IPS DF 6.9 (cell line): Measurements from ENCODE around the gene TPR.

Source experiments
- DNase-seq: peaks from one replicate; pipeline ENCODE4 v3.0.0-alpha.2; 2013; ENCODE audit warnings: low read depth, low spot score
- H3K27ac ChIP-seq: one replicate; pipeline ENCODE4 v1.5.1; 2013; ENCODE audit warnings: low read length, control low read depth
- H3K27me3 ChIP-seq: 2 replicates; pipeline ENCODE4 v1.6.1; 2013; ENCODE audit warnings: mild to moderate bottlenecking, low read length; ENCODE audit not compliant: control insufficient read depth, insufficient read depth
- H3K36me3 ChIP-seq: 2 replicates; pipeline ENCODE4 v1.6.1; 2013; ENCODE audit warnings: low read length; ENCODE audit not compliant: control insufficient read depth, insufficient read depth
- H3K4me1 ChIP-seq: 2 replicates; pipeline ENCODE4 v1.6.1; 2013; ENCODE audit warnings: low read length; ENCODE audit not compliant: control insufficient read depth, insufficient read depth
- H3K4me3 ChIP-seq: 2 replicates; pipeline ENCODE4 v1.5.1; 2013; ENCODE audit warnings: mild to moderate bottlenecking, low read length
- H3K9me3 ChIP-seq: 2 replicates; pipeline ENCODE4 v1.6.1; 2013; ENCODE audit warnings: low read length, inconsistent platforms; ENCODE audit not compliant: control insufficient read depth, insufficient read depth
- WGBS: extraction: QIAGEN DNeasy Blood & Tissue Kit; methylation state at CpG from one replicate; pipeline ENCODE4 v1.1.7; 2013; ENCODE audit warnings: mixed read lengths, missing lambda C conversion rate; ENCODE audit not compliant: insufficient read length, insufficient coverage; 5-methylcytosine and 5-hydroxymethylcytosine counted together

Gene TPR

GRCh38 chr1:186327331-186327730, 47.7 kb downstream of the TPR start:
- WGBS, result no CpG with 5 or more reads among the region's 1 CpG
- H3K4me3 ChIP-seq, result no peak overlapping the region
- no peaks in the 10 kb centered on the region for H3K9me3 ChIP-seq
- DNase-seq, result no peak
- H3K4me1 ChIP-seq, result no peaks in the 10 kb centered on the region
- no peak overlapping the region for H3K27ac ChIP-seq
- peaks cover 7% of the 10 kb centered on the region; the same call in 1 of the 2 replicates for H3K36me3 ChIP-seq
- no peaks in the 10 kb centered on the region for H3K27me3 ChIP-seq

- no peaks in the 10 kb centered on the region for H3K9me3 ChIP-seq
- no CpG with 5 or more reads among the region's 1 CpG for WGBS
- peaks cover 5% of the 10 kb centered on the region; the same call in 1 of the 2 replicates for H3K36me3 ChIP-seq
- no peak overlapping the region for H3K4me3 ChIP-seq
- DNase-seq, result no peak
- no peak overlapping the region for H3K27ac ChIP-seq
- no peaks in the 10 kb centered on the region for H3K4me1 ChIP-seq
- no peaks in the 10 kb centered on the region for H3K27me3 ChIP-seq
Observed at GRCh38 chr1:186326009-186326408, 49.0 kb downstream of the TPR start.

GRCh38 chr1:186325239-186325638, 49.8 kb downstream of the TPR start:
- no peak for DNase-seq
- no peaks in the 10 kb centered on the region for H3K9me3 ChIP-seq
- no peaks in the 10 kb centered on the region for H3K27me3 ChIP-seq
- no peaks in the 10 kb centered on the region for H3K4me1 ChIP-seq
- H3K27ac ChIP-seq, result no peak overlapping the region
- 100% methylated on average over 1 of the region's 2 CpGs for WGBS
- no peak overlapping the region for H3K4me3 ChIP-seq
- peaks cover 7% of the 10 kb centered on the region; the same call in 1 of the 2 replicates for H3K36me3 ChIP-seq

GRCh38 chr1:186323865-186324264, 51.2 kb downstream of the TPR start:
- H3K27me3 ChIP-seq, result no peaks in the 10 kb centered on the region
- H3K4me1 ChIP-seq, result no peaks in the 10 kb centered on the region
- no peaks in the 10 kb centered on the region for H3K9me3 ChIP-seq
- H3K4me3 ChIP-seq, result no peak overlapping the region
- no CpG with 5 or more reads among the region's 4 CpGs for WGBS
- no peak overlapping the region for H3K27ac ChIP-seq
- no peak for DNase-seq
- peaks cover 7% of the 10 kb centered on the region; the same call in 1 of the 2 replicates for H3K36me3 ChIP-seq

GRCh38 chr1:186315570-186315969, 59.5 kb downstream of the TPR start:
- Histone ChIP-seq H3K27me3 (no peaks in the 10 kb centered on the region), H3K4me1 (no peaks in the 10 kb centered on the region), H3K27ac (no peak overlapping the region), H3K9me3 (no peaks in the 10 kb centered on the region), H3K36me3 (peaks cover 5% of the 10 kb centered on the region; the same call in 1 of the 2 replicates), H3K4me3 (no peak overlapping the region)
- DNase-seq, result no peak
- no CpG with 5 or more reads among the region's 3 CpGs for WGBS

GRCh38 chr1:186311375-186312051, 63.5 kb downstream of the TPR start:
- Histone ChIP-seq H3K27ac (no peak overlapping the region), H3K27me3 (no peaks in the 10 kb centered on the region), H3K4me1 (no peaks in the 10 kb centered on the region), H3K4me3 (no peak overlapping the region), H3K9me3 (no peaks in the 10 kb centered on the region), H3K36me3 (peaks cover 3% of the 10 kb centered on the region; the same call in 1 of the 2 replicates)
- no CpG with 5 or more reads among the region's 3 CpGs for whole genome bisulfite sequencing
- DNase-seq, result no peak

- no peak for DNase-seq
- H3K9me3 ChIP-seq, result no peaks in the 10 kb centered on the region
- no peaks in the 10 kb centered on the region for H3K27me3 ChIP-seq
- 0 out of 2 replicates have a peak, but pooled peaks cover 3% of the 10 kb centered on the region for H3K36me3 ChIP-seq
- no CpG with 5 or more reads among the region's 4 CpGs for WGBS
- H3K4me1 ChIP-seq, result no peaks in the 10 kb centered on the region
- no peak overlapping the region for H3K27ac ChIP-seq
- no peak overlapping the region for H3K4me3 ChIP-seq
Observed at GRCh38 chr1:186310307-186310706, 64.7 kb downstream of the TPR start.

GRCh38 chr1:186308264-186309060, 66.6 kb downstream of the TPR start:
- Histone ChIP-seq H3K4me3 (no peak overlapping the region), H3K9me3 (no peaks in the 10 kb centered on the region), H3K4me1 (no peaks in the 10 kb centered on the region), H3K36me3 (no peaks in the 10 kb centered on the region), H3K27ac (no peak overlapping the region), H3K27me3 (no peaks in the 10 kb centered on the region)
- no CpG with 5 or more reads among the region's 6 CpGs for WGBS
- no peak for DNase-seq

GRCh38 chr1:186307445-186307844, 67.6 kb downstream of the TPR start:
- no peaks in the 10 kb centered on the region for H3K36me3 ChIP-seq
- H3K4me3 ChIP-seq, result no peak overlapping the region
- WGBS, result no CpG with 5 or more reads among the region's 6 CpGs
- no peak overlapping the region for H3K27ac ChIP-seq
- no peaks in the 10 kb centered on the region for H3K9me3 ChIP-seq
- DNase-seq, result no peak
- H3K27me3 ChIP-seq, result no peaks in the 10 kb centered on the region
- H3K4me1 ChIP-seq, result no peaks in the 10 kb centered on the region

- H3K27me3 ChIP-seq, result no peaks in the 10 kb centered on the region
- no peaks in the 10 kb centered on the region for H3K4me1 ChIP-seq
- DNase-seq, result no peak
- H3K27ac ChIP-seq, result no peak overlapping the region
- no peaks in the 10 kb centered on the region for H3K36me3 ChIP-seq
- no peaks in the 10 kb centered on the region for H3K9me3 ChIP-seq
- H3K4me3 ChIP-seq, result no peak overlapping the region; the same call in 1 of the 2 replicates
- WGBS, result no CpG with 5 or more reads among the region's 3 CpGs
Observed at GRCh38 chr1:186306533-186306932, 68.5 kb downstream of the TPR start.
